SK-N-SH (cell line): Measurements from ENCODE around the gene PCSK7. TPM values are rescaled to one million over a fixed set of nuclear protein-coding genes. Genes with fewer than 3 reads are reported as not detected.
A peak's percentile ranks its signal among the peaks of the same experiment; 100 is the strongest.

Experiments used
- CTCF ChIA-PET: fragments of 300-600, 350-600 bp; formaldehyde crosslinking; extraction: SDS; loops from one replicate; lab custom pipeline; 2021; lab: Yijun Ruan, JAX
- POLR2A ChIA-PET: fragments of 350-600 bp; sonication (Branson Sonifier 250); formaldehyde crosslinking; extraction: SDS; loops from one replicate; lab custom pipeline; 2020; ENCODE audit warnings: antibody characterized with exemption, inconsistent platforms; lab: Yijun Ruan, JAX
- DNase-seq: peaks from one replicate; pipeline ENCODE4 v3.0.0; 2012
- H2AFZ ChIP-seq: fragments of 200-600 bp; sonication (generic); 2 replicates; pipeline ENCODE4 v1.8.1; 2016; ENCODE audit warnings: antibody characterized with exemption, mild to moderate bottlenecking, low read depth
- H3F3A ChIP-seq: fragments of 200-600 bp; sonication (generic); replicated peaks from 2 replicates; pipeline ENCODE3; 2016; ENCODE audit warnings: antibody characterized with exemption, mild to moderate bottlenecking; ENCODE audit not compliant: insufficient read depth
- H3K27ac ChIP-seq, 2 experiments: fragments of 200-500 bp in 1 of 2; fragments of 200-600 bp in 1 of 2; sonication (Bioruptor generic) in 1 of 2; sonication (generic), shearing (Covaris generic) in 1 of 2; 2 replicates each; pipeline versions ENCODE4 v1.5.1 to v1.6.1; 2014 to 2016; ENCODE audit warnings: low read depth in 2 of 2, inconsistent platforms in 1 of 2, low read length in 1 of 2, mild to moderate bottlenecking in 1 of 2, mixed read lengths in 1 of 2
- H3K27me3 ChIP-seq: fragments of 200-600 bp; sonication (generic), shearing (Covaris generic); 2 replicates; pipeline ENCODE4 v1.6.1; 2016; ENCODE audit warnings: mixed run types; ENCODE audit not compliant: insufficient read depth
- H3K36me3 ChIP-seq, 2 experiments: fragments of 200-500 bp in 1 of 2; fragments of 200-600 bp in 1 of 2; sonication (Bioruptor generic) in 1 of 2; sonication (generic) in 1 of 2; replicated peaks in 1 of 2; 2 replicates each; pipeline versions ENCODE3 to v1.5.1; 2014 to 2016; ENCODE audit warnings: low read length in 1 of 2, mild to moderate bottlenecking in 1 of 2; ENCODE audit not compliant: insufficient read depth in 2 of 2, control insufficient read depth in 1 of 2
- H3K4me1 ChIP-seq, 2 experiments: fragments of 200-500 bp in 1 of 2; fragments of 200-600 bp in 1 of 2; sonication (Bioruptor generic) in 1 of 2; sonication (generic), shearing (Covaris generic) in 1 of 2; 2 replicates each; pipeline versions ENCODE4 v1.5.1 to v1.6.1; 2014 to 2016; ENCODE audit warnings: low read depth in 1 of 2, low read length in 1 of 2, mixed run types in 1 of 2; ENCODE audit not compliant: insufficient read depth in 2 of 2, control insufficient read depth in 1 of 2
- H3K4me2 ChIP-seq: fragments of 200-600 bp; sonication (generic), shearing (Covaris generic); 2 replicates; pipeline ENCODE4 v1.6.1; 2017; ENCODE audit warnings: mixed run types
- H3K4me3 ChIP-seq, 2 experiments: fragments of 200-500 bp in 1 of 2; fragments of 200-600 bp in 1 of 2; sonication (Bioruptor generic) in 1 of 2; sonication (generic), shearing (Covaris generic) in 1 of 2; 2 replicates each; pipeline versions ENCODE4 v1.5.1 to v1.8.1; 2014 to 2016; ENCODE audit warnings: low read depth in 2 of 2, inconsistent platforms in 1 of 2, low read length in 1 of 2, mild to moderate bottlenecking in 1 of 2, mixed read lengths in 1 of 2, moderate library complexity in 1 of 2
- H3K79me2 ChIP-seq: fragments of 200-600 bp; sonication (generic); 2 replicates; pipeline ENCODE4 v1.8.1; 2017; ENCODE audit warnings: mild to moderate bottlenecking; ENCODE audit not compliant: insufficient read depth
- H3K9ac ChIP-seq: fragments of 200-600 bp; sonication (generic); 2 replicates; pipeline ENCODE4 v1.6.1; 2017; ENCODE audit warnings: mixed run types
- H3K9me2 ChIP-seq: fragments of 200-600 bp; sonication (generic); 2 replicates; pipeline ENCODE4 v1.6.1; 2017; ENCODE audit warnings: mixed run types
- H3K9me3 ChIP-seq: fragments of 200-600 bp; sonication (generic); 2 replicates; pipeline ENCODE4 v1.6.1; 2017; ENCODE audit warnings: mixed run types, mild to moderate bottlenecking, moderate library complexity
- H4K20me1 ChIP-seq: fragments of 200-600 bp; sonication (generic); 2 replicates; pipeline ENCODE4 v1.6.1; 2017; ENCODE audit warnings: mild to moderate bottlenecking, mixed run types; ENCODE audit not compliant: insufficient read depth
- CHD2 ChIP-seq: fragments of 150-350 bp; IDR thresholded peaks from 2 replicates; pipeline ENCODE4 v1.6.1; 2018; ENCODE audit warnings: low read length; ENCODE audit not compliant: partially characterized antibody
- EP300 ChIP-seq, 2 experiments: IDR thresholded peaks; 2 replicates each; pipeline versions ENCODE4 v1.4.0 to v1.6.1; 2012; ENCODE audit warnings: borderline replicate concordance in 1 of 2, low read depth in 1 of 2, low read length in 1 of 2
- EZH2phosphoT487 ChIP-seq: fragments of 200-600 bp; sonication (generic); IDR thresholded peaks from 2 replicates; pipeline ENCODE4 v1.6.1; 2017; ENCODE audit warnings: low read depth, mixed run types, mild to moderate bottlenecking, antibody characterized with exemption, moderate library complexity, borderline replicate concordance
- FOSL2 ChIP-seq: IDR thresholded peaks from 2 replicates; pipeline ENCODE4 v1.4.0; 2012; ENCODE audit warnings: low read depth, mild to moderate bottlenecking, moderate library complexity, borderline replicate concordance
- FOXJ3 ChIP-seq: sonication (generic); formaldehyde crosslinking; IDR thresholded peaks from 2 replicates; pipeline ENCODE4 v1.5.1; 2020; ENCODE audit warnings: mild to moderate bottlenecking, missing genetic modification reagents
- FOXM1 ChIP-seq: IDR thresholded peaks from 2 replicates; pipeline ENCODE4 v1.4.0; 2012; ENCODE audit warnings: low read depth, mild to moderate bottlenecking
- GATA2 ChIP-seq: sonication (generic); formaldehyde crosslinking; IDR thresholded peaks from 2 replicates; pipeline ENCODE4 v1.5.0; 2020; ENCODE audit warnings: mild to moderate bottlenecking, missing genetic modification reagents
- MXI1 ChIP-seq: IDR thresholded peaks from 2 replicates; pipeline ENCODE4 v1.6.1; 2012; ENCODE audit warnings: mild to moderate bottlenecking, low read depth, low read length, improper control_type of control experiment
- NFIC ChIP-seq: IDR thresholded peaks from 2 replicates; pipeline ENCODE4 v1.4.0; 2012; ENCODE audit warnings: borderline replicate concordance
- NRF1 ChIP-seq: IDR thresholded peaks from 2 replicates; pipeline ENCODE4 v1.6.1; 2012; ENCODE audit warnings: low read depth, mild to moderate bottlenecking, low read length
- POLR2AphosphoS5 ChIP-seq: IDR thresholded peaks from 2 replicates; pipeline ENCODE4 v1.6.1; 2012; ENCODE audit warnings: low read depth, low read length
- RCOR1 ChIP-seq: fragments of 150-350 bp; IDR thresholded peaks from 2 replicates; pipeline ENCODE4 v1.6.1; 2017; ENCODE audit warnings: antibody characterized with exemption, low read length
- REST ChIP-seq: IDR thresholded peaks from 2 replicates; pipeline ENCODE4 v1.6.1; 2012; ENCODE audit warnings: mild to moderate bottlenecking, low read depth, low read length, moderate library complexity
- SMC3 ChIP-seq: IDR thresholded peaks from 2 replicates; pipeline ENCODE4 v1.6.1; 2012; ENCODE audit warnings: low read depth, low read length, improper control_type of control experiment
- TCF12 ChIP-seq: IDR thresholded peaks from 2 replicates; pipeline ENCODE4 v1.4.0; 2012
- TEAD4 ChIP-seq: IDR thresholded peaks from 2 replicates; pipeline ENCODE4 v1.4.0; 2012; ENCODE audit warnings: mild to moderate bottlenecking, borderline replicate concordance; ENCODE audit not compliant: insufficient read depth
- USF1 ChIP-seq: IDR thresholded peaks from 2 replicates; pipeline ENCODE4 v1.4.0; 2012; ENCODE audit warnings: low read depth, borderline replicate concordance
- YY1 ChIP-seq: IDR thresholded peaks from 2 replicates; pipeline ENCODE4 v1.4.0; 2012; ENCODE audit warnings: low read depth, mild to moderate bottlenecking
- WGBS: methylation state at CpG from one replicate; pipeline ENCODE4 v1.1.6; 2017; ENCODE audit warnings: low lambda C conversion rate; 5-methylcytosine and 5-hydroxymethylcytosine counted together
- polyA plus RNA-seq, 3 experiments: library from polyadenylated mRNA; depleted of rRNA; stranded (reverse); fragments of >200 nt; gene quantifications; 2 replicates each; pipeline ENCODE4 v1.2.3, GENCODE V29; 2012
- TF ChIP-seq, protein P1 (sequence below): IDR thresholded peaks from 2 replicates; pipeline ENCODE4 v1.4.0; 2012; ENCODE audit warnings: low read depth
- TF ChIP-seq, protein P2 (sequence below): fragments of 200-600 bp; sonication (generic); IDR thresholded peaks from 2 replicates; pipeline ENCODE4 v1.6.1; 2017; ENCODE audit warnings: antibody characterized with exemption, mild to moderate bottlenecking, moderate library complexity

Gene PCSK7
- polyA plus RNA-seq, 1 of the 3 experiments (the other 2 are of a cell fraction), result 49.7 TPM

DNA sequence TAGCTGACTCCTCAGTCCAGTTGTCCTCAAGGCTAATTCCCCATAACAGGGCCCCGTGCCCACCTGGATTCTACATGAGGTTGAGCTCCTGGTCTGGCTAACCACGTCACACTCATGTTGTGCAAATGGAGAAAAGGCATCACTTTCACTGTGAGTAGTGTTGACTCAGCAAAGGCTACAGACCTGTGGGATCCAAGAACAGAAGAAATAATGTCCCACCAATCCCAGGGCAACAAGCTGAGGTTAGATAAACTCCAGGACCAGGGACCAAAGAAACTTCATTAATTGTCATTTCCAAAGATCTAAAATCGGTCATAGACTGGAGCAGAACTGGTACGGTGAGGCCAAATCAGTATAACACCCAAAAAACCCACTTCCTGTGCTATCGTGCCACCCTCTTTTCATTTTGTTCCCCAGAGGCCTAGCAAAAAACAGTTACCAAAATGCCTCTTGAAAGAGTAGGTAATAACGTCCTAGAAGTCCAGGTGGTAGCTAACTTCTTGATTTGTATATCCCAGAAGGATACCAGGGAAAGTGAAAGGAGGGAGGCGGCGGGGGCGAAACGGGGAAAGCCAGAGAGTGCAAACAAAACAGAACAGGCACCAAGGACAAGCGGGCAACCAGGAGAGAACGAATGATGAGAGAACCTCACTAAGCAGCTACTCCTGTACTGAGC is 1.4 kb downstream of the PCSK7 start:
- Histone ChIP-seq H3K9ac (peak overlapping the region; percentile 87; the same call in 1 of the 2 replicates), H3F3A (peaks cover 15% of the 10 kb centered on the region), H3K36me3 (peaks cover 10 to 45% of the 10 kb centered on the region in 2 experiments), H3K4me2 (peak overlapping the region; percentile 96), H3K9me3 (no peaks in the 10 kb centered on the region), H3K9me2 (no peaks in the 10 kb centered on the region), H3K27ac (no peak overlapping the region), H3K27me3 (no peaks in the 10 kb centered on the region), H3K79me2 (peaks cover 55% of the 10 kb centered on the region), H3K4me3 (peak overlapping the region; percentile 78 to 99; a peak in 2 of 4 replicates), H3K4me1 (peaks cover 9 to 22% of the 10 kb centered on the region in 2 experiments; a peak in 3 of 4 replicates), H2AFZ (no peak overlapping the region), H4K20me1 (peaks cover 3% of the 10 kb centered on the region; the same call in 1 of the 2 replicates)
- DNase-seq, result no peak
- 60% methylated on average over 12 of the region's 12 CpGs for WGBS
- TF ChIP-seq YY1, result no peak
- no peak for TF ChIP-seq EP300 (IDR thresholded peaks at IDR 0.05; ENCODE audit: borderline replicate concordance in 1 of 2, low read depth in 1 of 2, low read length in 1 of 2)
- TF ChIP-seq TEAD4, result no peak
- TF ChIP-seq POLR2AphosphoS5, result no peak
- TF ChIP-seq MXI1, result no peak
- TF ChIP-seq NFIC, result no peak
- no peak for TF ChIP-seq FOSL2
- no peak for TF ChIP-seq NRF1
- TF ChIP-seq EZH2phosphoT487, result no peak
- no peak for TF ChIP-seq REST
- TF ChIP-seq, protein P1, sequence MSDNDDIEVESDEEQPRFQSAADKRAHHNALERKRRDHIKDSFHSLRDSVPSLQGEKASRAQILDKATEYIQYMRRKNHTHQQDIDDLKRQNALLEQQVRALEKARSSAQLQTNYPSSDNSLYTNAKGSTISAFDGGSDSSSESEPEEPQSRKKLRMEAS, result no peak
- TF ChIP-seq FOXJ3 (CRISPR knock-in tag), result no peak
- no peak for TF ChIP-seq FOXM1
- TF ChIP-seq TCF12, result no peak
- TF ChIP-seq GATA2 (CRISPR knock-in tag), result no peak
- TF ChIP-seq SMC3, result no peak
- TF ChIP-seq RCOR1, result no peak
- no peak for TF ChIP-seq USF1
- TF ChIP-seq, protein P2, sequence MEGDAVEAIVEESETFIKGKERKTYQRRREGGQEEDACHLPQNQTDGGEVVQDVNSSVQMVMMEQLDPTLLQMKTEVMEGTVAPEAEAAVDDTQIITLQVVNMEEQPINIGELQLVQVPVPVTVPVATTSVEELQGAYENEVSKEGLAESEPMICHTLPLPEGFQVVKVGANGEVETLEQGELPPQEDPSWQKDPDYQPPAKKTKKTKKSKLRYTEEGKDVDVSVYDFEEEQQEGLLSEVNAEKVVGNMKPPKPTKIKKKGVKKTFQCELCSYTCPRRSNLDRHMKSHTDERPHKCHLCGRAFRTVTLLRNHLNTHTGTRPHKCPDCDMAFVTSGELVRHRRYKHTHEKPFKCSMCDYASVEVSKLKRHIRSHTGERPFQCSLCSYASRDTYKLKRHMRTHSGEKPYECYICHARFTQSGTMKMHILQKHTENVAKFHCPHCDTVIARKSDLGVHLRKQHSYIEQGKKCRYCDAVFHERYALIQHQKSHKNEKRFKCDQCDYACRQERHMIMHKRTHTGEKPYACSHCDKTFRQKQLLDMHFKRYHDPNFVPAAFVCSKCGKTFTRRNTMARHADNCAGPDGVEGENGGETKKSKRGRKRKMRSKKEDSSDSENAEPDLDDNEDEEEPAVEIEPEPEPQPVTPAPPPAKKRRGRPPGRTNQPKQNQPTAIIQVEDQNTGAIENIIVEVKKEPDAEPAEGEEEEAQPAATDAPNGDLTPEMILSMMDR, result no peak
- no peak for TF ChIP-seq CHD2
- CTCF ChIA-PET, result interaction anchor here (2.0 to 2.6 kb wide), 2 partner anchors 124 to 439 kb away, joined by 8 to 9 read pairs; partner anchors contain the start of gene APOA5
- POLR2A ChIA-PET, result interaction anchor here (0.8 kb wide), 1 partner anchor 9 kb away, joined by 3 read pairs; no protein-coding TSS in a partner anchor
